H9 (cell line): ENCODE data around the gene TEX2. TPM values are rescaled to one million over a fixed set of nuclear protein-coding genes. Genes with fewer than 3 reads are reported as not detected.

ENCODE experiments used
- DNase-seq: peaks from one replicate; pipeline ENCODE4 v3.0.0-alpha.2; 2017
- H2AFZ ChIP-seq: one replicate; pipeline ENCODE4 v1.6.1; 2013; ENCODE audit warnings: mild to moderate bottlenecking, low read length, control low read depth, moderate library complexity
- H2AK5ac ChIP-seq: 2 replicates; pipeline ENCODE4 v1.6.1; 2013; ENCODE audit warnings: low read length, control low read depth, mixed read lengths; ENCODE audit not compliant: insufficient read length
- H2BK120ac ChIP-seq: one replicate; pipeline ENCODE4 v1.6.1; 2013; ENCODE audit warnings: low read depth, mild to moderate bottlenecking, low read length, control low read depth, inconsistent platforms; ENCODE audit not compliant: poor library complexity, severe bottlenecking
- H2BK12ac ChIP-seq: 2 replicates; pipeline ENCODE4 v1.6.1; 2013; ENCODE audit warnings: low read length, control low read depth, mixed read lengths, low read depth; ENCODE audit not compliant: insufficient read length
- H2BK15ac ChIP-seq: 2 replicates; pipeline ENCODE4 v1.6.1; 2013; ENCODE audit warnings: low read depth, low read length, control low read depth
- H2BK20ac ChIP-seq: one replicate; pipeline ENCODE4 v1.6.1; 2013; ENCODE audit warnings: low read depth, mild to moderate bottlenecking, low read length, control low read depth, inconsistent platforms; ENCODE audit not compliant: poor library complexity, severe bottlenecking
- H2BK5ac ChIP-seq: 2 replicates; pipeline ENCODE4 v1.6.1; 2013; ENCODE audit warnings: low read length, control low read depth, mixed read lengths; ENCODE audit not compliant: insufficient read length
- H3K14ac ChIP-seq: 2 replicates; pipeline ENCODE4 v1.6.1; 2013; ENCODE audit warnings: low read length, control low read depth; ENCODE audit not compliant: insufficient read depth
- H3K18ac ChIP-seq: 2 replicates; pipeline ENCODE4 v1.6.1; 2013; ENCODE audit warnings: low read depth, mild to moderate bottlenecking, mixed read lengths, low read length, control low read depth; ENCODE audit not compliant: insufficient read length
- H3K23ac ChIP-seq: 2 replicates; pipeline ENCODE4 v1.6.1; 2013; ENCODE audit warnings: low read length, control low read depth, mixed read lengths, low read depth; ENCODE audit not compliant: insufficient read length
- H3K23me2 ChIP-seq: 2 replicates; pipeline ENCODE4 v1.6.1; 2013; ENCODE audit warnings: low read depth, mild to moderate bottlenecking, mixed read lengths, low read length, control low read depth; ENCODE audit not compliant: insufficient read length, poor library complexity, severe bottlenecking
- H3K27ac ChIP-seq: 2 replicates; pipeline ENCODE4 v1.5.1; 2013; ENCODE audit warnings: low read length, control low read depth, mixed read lengths, low read depth; ENCODE audit not compliant: insufficient read length
- H3K27me3 ChIP-seq: 2 replicates; pipeline ENCODE4 v1.6.1; 2013; ENCODE audit warnings: low read length, control low read depth, inconsistent platforms; ENCODE audit not compliant: insufficient read depth
- H3K4ac ChIP-seq: 2 replicates; pipeline ENCODE4 v1.6.1; 2013; ENCODE audit warnings: low read depth, mild to moderate bottlenecking, control low read depth, inconsistent platforms, low read length, moderate library complexity
- H3K4me1 ChIP-seq: 2 replicates; pipeline ENCODE4 v1.6.1; 2013; ENCODE audit warnings: low read length, control low read depth, inconsistent platforms; ENCODE audit not compliant: insufficient read depth
- H3K4me2 ChIP-seq: 2 replicates; pipeline ENCODE4 v1.6.1; 2013; ENCODE audit warnings: low read length, control low read depth, mixed read lengths; ENCODE audit not compliant: insufficient read length, insufficient read depth
- H3K56ac ChIP-seq: 2 replicates; pipeline ENCODE4 v1.6.1; 2013; ENCODE audit warnings: low read depth, mild to moderate bottlenecking, mixed read lengths, low read length, control low read depth; ENCODE audit not compliant: insufficient read length
- H3K79me1 ChIP-seq: 2 replicates; pipeline ENCODE4 v1.6.1; 2013; ENCODE audit warnings: low read depth, mild to moderate bottlenecking, moderate library complexity, low read length, control low read depth, inconsistent platforms; ENCODE audit not compliant: insufficient read depth, poor library complexity, severe bottlenecking
- H3K79me2 ChIP-seq: 2 replicates; pipeline ENCODE4 v1.6.1; 2013; ENCODE audit warnings: low read length, control low read depth, inconsistent platforms; ENCODE audit not compliant: insufficient read depth
- H3K9ac ChIP-seq: 2 replicates; pipeline ENCODE4 v1.6.1; 2013; ENCODE audit warnings: low read length, control low read depth, mixed read lengths; ENCODE audit not compliant: insufficient read length; ENCODE audit errors: extremely low read depth
- H3K9me3 ChIP-seq: one replicate; pipeline ENCODE4 v1.6.1; 2013; ENCODE audit warnings: low read depth, low read length, inconsistent platforms; ENCODE audit not compliant: control insufficient read depth
- H3T11ph ChIP-seq: one replicate; pipeline ENCODE4 v1.6.1; 2013; ENCODE audit warnings: mild to moderate bottlenecking, low read length, control low read depth, inconsistent platforms
- H4K20me1 ChIP-seq: one replicate; pipeline ENCODE4 v1.6.1; 2013; ENCODE audit not compliant: control insufficient read depth, insufficient read length, insufficient read depth
- H4K5ac ChIP-seq: 2 replicates; pipeline ENCODE4 v1.6.1; 2013; ENCODE audit warnings: low read depth, mild to moderate bottlenecking, mixed read lengths, low read length, control low read depth; ENCODE audit not compliant: insufficient read length
- H4K8ac ChIP-seq: replicated peaks from 2 replicates; pipeline ENCODE4 v1.6.1; 2013; ENCODE audit warnings: low read length, control low read depth, mixed read lengths, low read depth; ENCODE audit not compliant: insufficient read length
- H4K91ac ChIP-seq: 2 replicates; pipeline ENCODE4 v1.6.1; 2013; ENCODE audit warnings: low read depth, mild to moderate bottlenecking, moderate library complexity, mixed read lengths, low read length, control low read depth; ENCODE audit not compliant: insufficient read length
- H3K27ac Mint-ChIP-seq, 3 experiments: 2 replicates in 2 of 3; 3 replicates in 1 of 3; pipeline ENCODE4 v1.8.0; 2020 to 2021; ENCODE audit warnings: mixed read lengths in 3 of 3, mild to moderate bottlenecking in 1 of 3, moderate library complexity in 1 of 3
- H3K27me3 Mint-ChIP-seq: 2 replicates; pipeline ENCODE4 v1.8.0; 2021; ENCODE audit warnings: low read depth, mild to moderate bottlenecking, moderate library complexity, mixed read lengths
- H3K36me3 Mint-ChIP-seq, 3 experiments: 2 replicates in 2 of 3; 3 replicates in 1 of 3; pipeline ENCODE4 v1.8.0; 2020 to 2021; ENCODE audit warnings: low read depth in 3 of 3, mixed read lengths in 3 of 3; ENCODE audit not compliant: insufficient read depth in 1 of 3
- H3K4me1 Mint-ChIP-seq, 2 experiments: 2 replicates each; pipeline ENCODE4 v1.8.0; 2020; ENCODE audit warnings: mixed read lengths in 2 of 2
- H3K4me3 Mint-ChIP-seq, 2 experiments: 2 replicates in 1 of 2; 3 replicates in 1 of 2; pipeline ENCODE4 v1.8.0; 2020 to 2021; ENCODE audit warnings: mild to moderate bottlenecking in 2 of 2, mixed read lengths in 2 of 2, moderate library complexity in 1 of 2
- H3K9me3 Mint-ChIP-seq, 2 experiments: 2 replicates in 1 of 2; 3 replicates in 1 of 2; pipeline ENCODE4 v1.8.0; 2020; ENCODE audit warnings: mild to moderate bottlenecking in 2 of 2, mixed read lengths in 2 of 2, moderate library complexity in 1 of 2
- CTCF ChIP-seq: fragments of 200-600 bp; sonication (generic); conservative IDR thresholded peaks from 3 replicates; pipeline ENCODE4 v1.8.0; 2021; ENCODE audit warnings: antibody characterized with exemption, mild to moderate bottlenecking
- WGBS: extraction: QIAGEN DNeasy Blood & Tissue Kit; methylation state at CpG from one replicate; pipeline ENCODE4 v1.1.7; 2013; ENCODE audit warnings: missing lambda C conversion rate, low lambda C conversion rate, mixed read lengths; ENCODE audit not compliant: insufficient read length; ENCODE audit errors: extremely low coverage; 5-methylcytosine and 5-hydroxymethylcytosine counted together
- total RNA-seq: library from RNA; stranded (reverse); gene quantifications from 2 replicates; pipeline ENCODE4 v1.2.1, GENCODE V29; 2021

The TEX2 gene
- total RNA-seq, 1 experiment from 2014 or later: 12.2 TPM

GRCh38 chr17:64192589-64192988 lies 70.5 kb downstream of the TEX2 start:
- no peak for DNase-seq
- WGBS: no CpG with 5 or more reads among the region's 3 CpGs
- Histone ChIP-seq H2BK15ac (no peak overlapping the region), H3T11ph (no peak overlapping the region), H3K9ac (no peak overlapping the region), H3K4ac (no peak overlapping the region), H4K8ac (no peak overlapping the region), H3K23me2 (no peaks in the 10 kb centered on the region), H3K9me3 (no peaks in the 10 kb centered on the region), H3K4me2 (no peak overlapping the region), H2AK5ac (no peak overlapping the region), H3K27me3 (no peaks in the 10 kb centered on the region), H3K14ac (no peak overlapping the region), H3K56ac (no peak overlapping the region), H4K5ac (no peak overlapping the region), H2BK120ac (no peak overlapping the region), H3K23ac (no peak overlapping the region), H4K91ac (no peak overlapping the region), H3K27ac (no peak overlapping the region), H2BK5ac (no peak overlapping the region), H3K18ac (no peak overlapping the region), H3K79me2 (no peaks in the 10 kb centered on the region), H2AFZ (no peak overlapping the region), H3K4me1 (peaks cover 4% of the 10 kb centered on the region; the same call in 1 of the 2 replicates), H4K20me1 (no peaks in the 10 kb centered on the region), H3K79me1 (no peaks in the 10 kb centered on the region), H2BK12ac (no peak overlapping the region), H2BK20ac (no peak overlapping the region)
- peaks cover 9 to 17% of the 10 kb centered on the region in 2 experiments for H3K4me1 Mint-ChIP-seq
- H3K4me3 Mint-ChIP-seq: no peak overlapping the region
- H3K27me3 Mint-ChIP-seq: no peaks in the 10 kb centered on the region
- no peak for TF ChIP-seq CTCF
- H3K36me3 Mint-ChIP-seq: peaks cover under 1 to 8% (median 7%) of the 10 kb centered on the region in 3 experiments; a peak in 2 of 7 replicates
- no peaks in the 10 kb centered on the region for H3K9me3 Mint-ChIP-seq
- no peak overlapping the region for H3K27ac Mint-ChIP-seq
